Fibroblast of peridontal ligament (primary cell): ENCODE results near the gene CD300LG.
"Not testable (repeated sequence)": the region's sequence is repeated elsewhere in the genome, so short reads cannot be mapped to it uniquely, and the experiment has no call there.

Experiments
- DNase-seq: peaks from one replicate; pipeline ENCODE4 v3.0.0-alpha.2; 2010; ENCODE audit errors: extremely low read depth

Gene CD300LG

DNA sequence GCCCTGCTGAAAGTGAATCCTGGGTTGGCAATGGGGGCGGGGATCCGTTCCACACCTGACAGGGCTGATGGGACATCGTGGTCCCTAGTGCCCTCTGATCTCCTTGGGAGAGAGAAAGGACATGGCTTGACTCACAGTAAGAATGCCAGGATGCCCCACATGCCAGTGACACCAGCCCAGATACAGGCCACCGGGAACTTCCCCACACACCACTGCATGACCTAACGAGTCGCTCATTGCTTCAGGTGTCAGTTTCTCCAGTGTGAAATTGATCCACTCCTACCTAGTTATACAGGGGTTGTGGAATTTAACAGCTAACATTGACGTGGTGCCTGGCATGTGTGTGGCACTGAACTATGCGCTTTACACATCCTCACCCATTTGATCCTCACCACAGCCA is 7.5 kb downstream of the CD300LG start:
- no peak for DNase-seq

DNA sequence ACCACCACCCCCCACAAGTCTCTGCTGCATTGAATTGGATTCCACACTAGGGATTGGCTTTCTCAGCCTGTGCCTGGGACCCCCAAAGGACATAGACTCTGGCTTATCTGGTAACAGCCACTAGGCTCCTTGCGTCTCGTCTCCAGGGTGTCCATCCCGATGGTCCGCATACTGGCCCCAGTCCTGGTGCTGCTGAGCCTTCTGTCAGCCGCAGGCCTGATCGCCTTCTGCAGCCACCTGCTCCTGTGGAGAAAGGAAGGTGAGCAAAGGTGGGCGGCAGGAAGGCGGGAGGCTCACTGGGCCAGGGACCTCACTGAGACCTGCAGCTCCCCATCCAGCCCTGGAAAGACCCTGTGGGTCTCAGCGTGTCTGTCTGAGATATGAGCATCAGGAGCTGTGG is 8.1 kb downstream of the CD300LG start:
- DNase-seq = no peak

DNA sequence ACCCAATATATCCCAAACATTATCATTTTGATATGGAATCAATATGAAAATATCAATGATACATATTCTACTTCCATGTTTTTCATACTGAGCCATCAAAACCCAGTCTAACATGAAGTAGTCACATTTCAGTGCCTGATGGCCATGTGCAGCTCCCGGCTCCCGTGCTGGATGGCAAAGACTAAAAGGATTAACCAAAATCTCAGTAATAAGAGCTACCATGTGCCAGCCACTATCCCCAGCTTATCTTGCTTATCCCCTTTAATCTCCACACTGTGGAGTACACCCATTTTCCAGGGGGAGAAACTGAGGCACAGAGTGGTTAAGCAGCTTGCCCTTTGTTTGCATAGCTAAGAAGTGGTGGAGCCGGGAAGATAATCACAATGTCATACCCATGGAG is 9.2 kb downstream of the CD300LG start:
- no peak for DNase-seq

DNA sequence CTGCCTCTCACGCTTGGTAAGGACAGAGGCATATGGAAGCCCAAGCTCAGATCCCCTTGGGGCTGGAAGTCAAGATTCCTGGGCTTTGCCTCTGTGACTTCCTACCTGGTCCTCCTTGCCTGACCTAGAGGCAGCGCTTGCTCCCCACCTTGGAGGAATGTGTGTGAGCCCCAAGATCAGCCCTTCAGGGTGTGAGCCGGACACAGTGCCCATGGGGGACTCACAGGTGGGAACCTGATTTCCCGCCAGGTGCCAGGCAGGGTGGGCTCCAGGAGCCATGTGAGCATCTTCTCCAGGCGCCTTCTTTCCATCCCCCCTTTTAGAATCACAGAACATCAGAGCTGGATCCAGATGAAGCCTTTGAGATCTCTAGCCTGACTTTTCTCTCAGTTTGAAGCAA is 10.2 kb downstream of the CD300LG start:
- no peak for DNase-seq

DNA sequence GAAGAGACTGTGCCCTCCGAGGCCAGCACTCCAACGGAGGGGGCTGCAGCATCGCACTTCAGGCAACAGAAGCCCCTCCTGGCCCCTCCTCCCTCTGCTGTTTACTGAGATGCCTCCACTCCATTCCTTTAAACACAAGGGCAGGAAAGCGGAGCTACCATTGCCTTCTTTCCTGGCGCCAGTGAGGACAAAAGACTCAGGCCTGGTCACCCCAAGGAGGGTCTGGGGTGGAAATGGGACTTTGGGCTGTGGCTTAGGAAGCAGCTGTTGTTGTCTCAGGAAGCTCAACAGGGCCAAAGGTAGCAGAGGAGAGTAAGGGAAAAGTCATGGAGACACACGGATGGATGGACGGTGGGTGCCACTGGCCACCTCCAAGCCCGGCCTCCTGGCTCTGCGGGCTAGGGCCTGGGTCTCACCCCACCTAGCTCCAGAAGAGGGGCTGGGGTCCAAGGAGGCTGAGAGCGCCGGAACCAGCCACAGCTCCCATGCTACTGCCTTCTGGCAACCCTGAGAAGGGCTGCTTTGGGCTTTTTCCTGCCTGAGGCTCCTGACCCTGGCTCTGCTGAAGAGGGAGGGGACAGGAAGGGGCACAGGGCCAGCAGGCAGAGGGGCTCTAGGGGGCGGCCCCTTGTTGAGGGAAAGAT is 11.1 kb downstream of the CD300LG start:
- no peak for DNase-seq

DNA sequence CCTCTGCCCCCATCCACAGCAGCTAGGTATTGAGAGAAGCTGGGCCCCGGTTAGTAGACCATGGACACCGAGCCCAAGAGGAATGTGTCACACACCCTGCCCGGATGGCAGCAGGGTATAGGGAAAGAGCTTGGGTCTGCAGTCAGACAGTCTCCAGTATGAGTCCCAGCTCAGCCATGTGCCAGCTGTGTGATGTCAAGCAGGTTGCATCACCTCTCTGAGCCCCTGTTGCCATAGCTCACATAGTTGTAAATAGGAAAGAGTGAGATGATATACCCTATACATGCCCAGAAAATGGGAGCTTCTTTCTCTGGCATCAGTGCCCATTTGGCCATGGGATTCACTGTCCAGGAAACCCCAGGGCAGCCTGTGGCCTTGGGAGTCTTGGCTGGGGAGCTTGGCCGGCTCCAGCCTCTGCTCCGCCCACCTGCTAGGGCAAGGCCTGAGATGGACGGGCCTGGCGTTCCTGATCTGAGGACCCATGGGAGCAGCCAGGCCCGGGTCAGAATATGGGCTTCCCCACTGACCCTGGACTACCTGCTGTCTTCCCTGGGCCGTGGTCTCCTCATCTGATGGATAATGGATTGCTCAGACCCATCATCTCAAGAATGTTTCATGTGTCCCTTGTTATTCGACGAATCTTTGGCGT is 13.2 kb downstream of the CD300LG start:
- DNase-seq = no peak

DNA sequence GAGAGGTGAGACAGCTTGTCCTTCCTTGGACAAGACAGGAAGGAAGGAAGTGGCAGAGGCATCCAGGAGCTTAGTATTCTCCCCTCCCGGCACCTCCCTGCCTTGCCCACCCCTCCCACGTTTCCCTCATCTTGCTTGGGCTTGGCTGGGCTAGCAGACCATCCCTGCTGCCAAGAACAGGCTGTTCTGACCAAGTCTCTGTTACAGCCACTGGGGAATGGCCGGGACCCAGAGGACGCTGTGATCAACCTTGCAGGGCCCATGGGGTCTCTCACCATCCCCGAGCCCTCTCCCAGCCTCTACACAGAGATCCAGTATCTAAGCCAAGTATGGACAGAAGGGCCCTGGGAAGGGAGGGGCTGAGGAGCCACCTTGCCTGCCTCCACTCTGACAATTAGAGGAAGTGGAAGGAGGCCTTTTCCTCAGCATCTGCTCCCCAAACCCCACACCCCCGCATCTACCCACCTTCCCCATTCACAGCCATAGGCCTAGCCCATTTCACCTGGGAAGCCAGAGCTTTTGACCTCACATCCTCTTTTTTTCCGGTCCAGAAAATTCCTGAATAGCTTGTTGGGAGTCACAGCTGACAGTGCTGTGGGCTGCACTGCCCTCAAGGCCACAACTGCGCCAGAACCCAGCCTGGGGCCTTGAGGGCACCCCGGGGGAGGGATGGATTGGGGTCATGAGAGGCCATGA is 14.1 kb downstream of the CD300LG start:
- no peak for DNase-seq

DNA sequence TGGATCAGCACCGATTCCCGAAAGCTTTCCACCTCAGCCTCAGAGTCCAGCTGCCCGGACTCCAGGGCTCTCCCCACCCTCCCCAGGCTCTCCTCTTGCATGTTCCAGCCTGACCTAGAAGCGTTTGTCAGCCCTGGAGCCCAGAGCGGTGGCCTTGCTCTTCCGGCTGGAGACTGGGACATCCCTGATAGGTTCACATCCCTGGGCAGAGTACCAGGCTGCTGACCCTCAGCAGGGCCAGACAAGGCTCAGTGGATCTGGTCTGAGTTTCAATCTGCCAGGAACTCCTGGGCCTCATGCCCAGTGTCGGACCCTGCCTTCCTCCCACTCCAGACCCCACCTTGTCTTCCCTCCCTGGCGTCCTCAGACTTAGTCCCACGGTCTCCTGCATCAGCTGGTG is 15.0 kb downstream of the CD300LG start:
- DNase-seq = no peak

DNA sequence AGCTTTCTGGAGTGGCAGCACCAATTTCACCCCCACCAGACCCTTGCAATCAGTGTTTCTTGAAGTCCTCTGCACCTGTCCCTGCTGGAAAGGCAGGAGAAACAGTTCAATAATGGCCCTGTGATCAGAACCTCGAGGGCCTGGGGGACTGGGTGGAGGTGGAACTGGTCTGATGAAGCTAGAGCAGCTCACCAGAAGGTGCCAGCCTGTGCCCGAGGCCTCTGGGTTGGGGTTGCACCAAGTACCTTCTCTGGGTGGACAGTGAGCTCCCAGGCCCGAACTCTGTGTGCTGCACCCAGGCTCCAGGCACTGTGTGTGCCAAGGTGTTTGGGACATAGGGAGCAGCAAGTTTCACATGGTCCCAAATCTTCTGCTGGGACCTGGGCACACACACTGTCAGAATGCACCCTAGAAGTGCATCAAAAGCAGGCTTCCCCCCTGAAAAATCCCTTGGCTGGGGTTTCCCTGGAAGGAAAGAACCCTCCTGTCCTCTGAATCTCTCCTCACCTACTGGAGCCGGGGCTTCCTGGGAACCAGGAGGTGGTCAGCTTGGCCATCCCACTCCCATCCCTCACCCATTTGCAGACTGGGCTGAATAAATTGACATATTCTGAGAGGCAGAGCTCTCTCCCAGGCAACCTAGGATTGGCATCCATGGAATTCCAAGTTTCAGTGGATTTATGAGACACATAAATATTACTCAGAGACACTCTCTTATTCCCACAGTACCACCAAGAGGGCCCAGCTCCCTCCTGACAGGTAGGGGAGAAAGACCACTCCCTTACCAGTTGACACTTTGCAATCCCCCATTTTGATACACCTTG is 17.4 kb downstream of the CD300LG start:
- DNase-seq = no peak

DNA sequence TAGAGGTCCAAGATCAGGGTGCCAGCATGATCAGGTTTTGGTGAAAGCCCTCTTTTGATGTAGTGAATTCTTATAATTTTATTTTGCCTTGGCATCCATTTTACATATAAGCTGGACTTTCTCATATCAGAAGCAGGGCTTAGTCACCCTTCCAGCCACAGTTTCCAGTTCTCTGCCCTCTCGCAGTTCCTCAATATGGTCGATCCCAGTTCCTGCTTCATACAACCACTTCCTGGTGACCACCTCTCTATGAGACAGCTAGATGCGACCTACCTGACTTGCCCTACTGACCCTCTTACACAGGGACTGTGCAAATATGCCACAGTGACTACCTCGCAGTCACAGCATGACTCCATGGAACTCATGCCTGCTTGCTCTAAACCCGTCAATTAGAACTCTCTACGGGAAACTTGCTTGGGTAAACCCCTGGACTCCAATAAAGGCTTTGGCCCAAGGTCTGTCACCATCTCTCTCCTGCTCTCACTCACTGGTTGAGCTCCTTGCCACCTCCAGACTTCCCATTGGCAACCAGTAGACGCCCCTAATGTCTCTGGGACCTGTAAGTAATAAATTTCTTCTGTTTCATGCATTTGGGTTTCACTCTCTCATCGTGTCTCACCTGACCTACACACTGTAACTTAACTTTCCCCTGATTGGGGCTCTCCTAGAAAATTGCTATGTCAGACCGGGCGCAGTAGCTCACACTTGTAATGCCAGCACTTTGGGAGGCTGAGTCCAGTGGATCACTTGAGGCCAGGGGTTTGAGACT is 21.4 kb downstream of the CD300LG start:
- DNase-seq = no peak

DNA sequence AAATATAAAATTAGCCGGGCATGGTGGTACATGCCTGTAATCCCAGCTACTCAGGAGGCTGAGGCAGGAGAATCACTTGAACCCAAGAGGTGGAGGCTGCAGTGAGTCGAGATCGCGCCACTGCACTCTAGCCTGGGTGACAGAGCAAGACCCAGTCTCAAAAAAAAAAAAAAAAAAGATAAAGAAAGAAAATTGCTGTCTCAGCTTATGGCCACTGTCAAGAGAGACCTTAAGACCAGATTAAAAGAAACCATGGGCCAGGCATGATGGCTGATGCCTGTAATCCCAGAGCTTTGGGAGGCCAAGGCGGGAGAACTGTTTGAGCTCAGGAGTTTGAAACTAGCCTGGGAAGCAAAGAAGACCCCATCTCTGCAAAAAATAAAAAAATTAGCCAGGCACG is 22.1 kb downstream of the CD300LG start:
- not testable (repeated sequence) for DNase-seq

DNA sequence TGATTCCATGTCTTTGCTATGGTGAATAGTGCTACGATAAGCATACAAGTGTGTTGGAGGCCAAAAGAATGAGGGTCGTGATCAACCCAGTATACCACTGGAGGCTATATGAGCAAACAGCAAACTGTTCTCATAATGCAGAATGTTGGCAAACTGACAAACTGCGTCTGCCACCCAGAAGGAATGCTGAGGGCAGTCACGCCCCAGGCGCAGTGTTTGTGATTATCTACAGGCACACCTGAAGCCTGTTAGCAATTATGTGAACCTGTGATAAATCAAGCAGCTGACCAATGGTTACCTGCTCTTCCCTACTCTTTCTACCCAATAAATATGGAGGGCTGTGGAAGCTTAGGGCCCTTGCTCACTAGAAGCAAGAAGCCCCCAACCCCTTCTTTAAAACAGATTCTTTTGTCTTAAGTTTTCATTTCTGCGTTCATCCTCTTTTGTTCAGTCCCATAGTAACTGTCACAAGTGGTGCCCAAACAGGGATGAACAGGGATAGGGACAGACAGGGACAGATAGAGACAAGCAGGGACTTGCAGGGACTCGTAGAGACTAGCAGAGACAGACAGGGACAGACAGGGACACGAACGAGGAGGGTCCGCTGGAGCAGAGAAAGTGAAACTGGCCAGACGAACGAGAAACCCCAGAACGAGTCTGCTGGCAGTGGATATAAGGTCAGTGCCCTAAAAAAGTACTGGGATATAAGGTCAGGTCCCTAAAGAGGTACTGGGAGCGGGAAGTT is 25.1 kb downstream of the CD300LG start:
- DNase-seq = peak; percentile 5

DNA sequence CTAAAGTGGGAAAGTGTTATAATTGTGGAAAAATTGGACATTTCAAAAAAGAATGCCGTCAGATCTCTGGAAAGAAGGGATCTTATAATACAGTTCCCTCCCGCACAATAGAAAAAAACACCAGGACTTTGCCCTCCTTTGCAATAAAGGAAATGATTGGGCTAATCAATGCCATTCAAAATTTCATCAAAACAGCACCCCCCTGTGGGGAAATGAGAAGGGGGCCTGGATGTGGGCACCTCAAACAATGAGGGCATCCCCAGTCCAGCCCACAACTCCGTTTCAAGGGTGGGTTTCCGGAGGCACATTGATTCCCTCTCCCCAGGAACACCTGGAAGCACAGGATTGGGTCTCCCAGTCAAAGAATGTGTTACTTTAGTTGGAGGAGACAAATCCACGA is 26.1 kb downstream of the CD300LG start:
- no peak for DNase-seq

DNA sequence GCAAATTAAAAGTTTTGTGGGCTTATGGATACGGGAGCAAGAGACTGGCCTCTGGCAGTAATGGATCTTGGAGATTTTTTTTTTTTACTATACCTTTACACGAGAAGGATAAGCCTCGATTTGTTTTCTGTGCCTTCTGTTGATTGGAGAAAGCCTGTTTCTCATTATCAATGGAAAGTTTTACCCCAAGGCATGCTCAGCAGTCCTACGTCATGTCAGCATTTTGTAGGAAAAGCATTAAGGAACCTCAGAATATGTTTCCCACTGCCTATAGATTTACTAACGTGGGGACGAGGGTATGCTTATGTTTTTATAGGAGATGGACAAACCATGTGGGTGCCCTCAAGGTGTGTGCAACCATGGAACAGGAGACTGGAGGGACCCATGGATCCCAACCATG is 26.8 kb downstream of the CD300LG start:
- no peak for DNase-seq

DNA sequence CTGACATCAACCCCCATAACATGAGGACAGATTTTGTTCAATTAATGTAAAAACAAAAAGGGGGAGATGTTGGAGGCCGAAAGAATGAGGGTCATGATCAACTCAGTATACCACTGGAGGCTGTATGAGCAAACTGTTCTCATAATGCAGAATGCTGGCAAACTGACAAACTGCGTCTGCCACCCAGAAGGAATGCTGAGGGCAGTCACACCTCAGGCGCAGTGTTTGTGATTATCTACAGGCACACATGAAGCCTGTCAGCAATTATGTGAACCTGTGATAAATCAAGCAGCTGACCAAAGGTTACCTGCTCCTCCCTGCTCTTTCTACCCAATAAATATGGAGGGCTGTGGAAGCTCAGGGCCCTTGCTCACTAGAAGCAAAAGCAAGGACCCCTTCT is 27.3 kb downstream of the CD300LG start:
- DNase-seq = no peak

DNA sequence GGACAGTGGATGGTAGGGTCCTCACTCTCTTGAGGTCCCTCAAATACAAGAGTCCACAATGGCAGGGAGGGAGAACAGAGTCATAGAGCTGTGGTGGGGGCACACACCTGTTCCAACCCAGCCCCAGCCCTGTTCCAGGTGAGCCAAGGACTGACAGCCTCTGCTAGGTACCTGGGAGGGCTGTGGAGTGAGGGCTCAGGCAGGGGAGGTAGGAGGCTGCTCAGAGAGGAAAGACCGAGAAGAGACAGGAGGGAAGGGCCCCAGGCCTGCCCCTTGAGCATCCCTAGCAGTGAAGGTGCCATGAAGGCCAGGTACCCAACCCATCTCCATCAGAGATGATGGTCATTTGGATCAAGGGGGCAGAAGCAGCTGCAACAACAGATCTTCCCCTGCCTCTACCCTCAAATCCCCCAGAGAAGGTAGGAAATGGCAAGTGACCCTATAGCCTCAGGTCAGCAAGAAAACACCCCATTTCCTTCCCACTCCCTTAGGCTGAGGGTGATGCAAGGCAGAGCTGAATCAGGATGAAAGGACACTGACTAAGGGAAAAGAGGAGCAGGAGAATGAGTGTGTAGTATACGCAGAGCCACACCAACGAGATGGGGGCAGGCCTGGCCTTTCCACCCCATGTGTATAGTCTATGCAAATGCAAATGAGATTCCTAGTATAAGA is 28.6 kb downstream of the CD300LG start:
- DNase-seq = no peak

DNA sequence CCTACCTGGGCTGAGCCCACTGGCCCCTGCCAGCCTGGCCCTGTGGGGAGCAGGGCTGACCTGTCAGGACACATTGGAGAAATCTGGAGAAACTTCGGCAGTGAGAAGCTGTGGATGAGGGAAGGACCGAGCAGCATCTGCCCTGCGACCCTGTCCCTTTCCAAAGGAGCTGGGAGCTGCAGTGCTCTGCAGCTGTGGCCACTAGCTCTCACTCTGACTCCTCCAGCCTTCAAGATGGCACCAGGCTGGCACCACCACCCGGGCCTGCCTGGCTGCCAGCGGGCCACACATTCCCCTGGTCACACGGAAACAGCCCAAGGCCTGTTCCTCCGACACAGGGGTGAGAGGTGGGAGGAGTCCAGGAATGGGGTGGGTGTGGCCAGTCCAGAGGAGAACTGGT is 30.1 kb downstream of the CD300LG start:
- no peak for DNase-seq

DNA sequence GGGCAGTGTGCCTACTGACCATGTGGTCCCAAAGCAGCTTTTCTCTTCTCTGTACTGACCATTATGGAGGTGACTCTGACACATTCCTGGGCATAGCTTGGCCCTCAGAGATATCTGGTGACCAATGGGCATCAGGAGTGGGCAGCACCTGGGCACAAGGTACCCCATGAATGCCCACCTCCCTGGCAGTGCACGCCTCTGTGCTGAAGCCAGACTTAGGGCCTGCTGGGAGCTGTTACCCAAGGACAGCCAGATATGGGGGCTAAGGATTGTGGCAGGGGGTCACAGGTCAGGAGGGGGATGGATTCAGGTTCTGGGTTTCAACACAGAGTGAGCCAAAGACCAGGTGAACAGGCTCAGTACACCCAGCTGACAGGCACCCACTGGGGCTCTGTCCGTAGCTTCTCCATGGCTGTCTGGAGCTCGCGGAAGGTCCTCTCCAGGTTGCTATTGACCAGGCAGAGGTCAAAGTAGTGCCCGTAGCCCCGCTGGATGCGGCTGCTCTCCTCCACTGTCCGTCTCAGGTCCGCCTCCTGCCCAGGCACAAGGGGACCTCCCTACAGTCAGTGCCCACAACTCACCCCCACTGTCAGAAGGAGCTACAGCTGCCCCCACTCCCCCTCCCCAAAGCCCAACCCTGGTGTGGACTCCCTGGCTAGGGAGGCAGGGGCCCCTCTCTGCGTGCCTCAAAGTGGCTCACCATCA is 30.6 kb downstream of the CD300LG start:
- DNase-seq = no peak

DNA sequence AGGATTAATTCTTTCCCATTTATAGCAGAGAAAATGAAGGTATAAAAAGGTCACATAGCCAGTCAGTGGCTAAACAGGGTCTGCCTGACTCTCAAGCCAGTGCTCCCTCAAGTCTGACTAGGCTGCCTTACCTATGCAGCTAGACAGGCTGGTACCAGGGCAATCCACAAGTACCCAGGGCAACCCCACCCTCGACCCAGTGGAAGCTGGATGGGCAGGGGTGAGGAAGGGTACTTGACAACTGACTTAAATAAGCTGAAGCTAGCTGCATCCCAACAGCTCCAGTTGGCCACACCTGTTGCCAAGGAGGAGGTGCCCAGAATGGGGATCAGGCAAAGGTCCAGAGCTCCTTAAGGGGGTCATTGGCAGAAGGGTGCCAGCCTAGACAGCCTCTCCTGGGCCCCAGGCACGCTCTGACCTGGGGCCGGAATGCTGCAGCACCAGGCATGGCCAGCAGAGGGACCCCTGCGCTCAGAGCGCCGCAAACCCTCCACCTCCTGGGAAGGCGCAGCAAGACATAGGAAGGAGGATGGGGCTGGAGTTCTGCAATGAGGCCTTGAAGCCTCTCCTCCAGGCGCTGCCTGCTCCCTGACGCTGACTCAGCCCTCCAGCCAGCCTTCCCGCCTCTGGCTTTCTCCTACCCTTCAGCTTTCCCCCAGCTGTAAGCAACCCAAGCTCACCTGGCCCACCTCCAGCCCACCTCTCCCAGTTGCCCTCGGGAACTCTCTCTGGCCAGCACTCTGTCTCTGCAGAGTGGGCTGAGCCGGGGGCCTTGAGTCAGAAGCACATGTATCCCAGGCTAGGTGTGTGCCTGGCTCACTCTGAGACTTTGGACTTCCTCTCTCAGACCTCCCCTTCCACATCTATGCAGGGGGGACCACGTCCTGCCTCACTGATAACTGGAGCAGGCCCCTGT is 31.5 kb downstream of the CD300LG start:
- peak; percentile 88 for DNase-seq
